SJSA1 (cell line): Measurements from ENCODE around the gene CCDC40. TPM values are rescaled to one million over a fixed set of nuclear protein-coding genes. Genes with fewer than 3 reads are reported as not detected.
"Not testable (repeated sequence)": the region's sequence is repeated elsewhere in the genome, so short reads cannot be mapped to it uniquely, and the experiment has no call there.

Experiments used
- DNase-seq, 2 experiments: peaks; one replicate each; pipeline ENCODE4 v3.0.0-alpha.2; 2015 to 2020; ENCODE audit warnings: low spot score in 2 of 2, low read depth in 1 of 2
- H3K27ac ChIP-seq: fragments of 250-450 bp; sonication (Bioruptor Pico); 2 replicates; pipeline ENCODE4 v1.5.1; 2020; ENCODE audit warnings: mild to moderate bottlenecking, moderate library complexity
- H3K27me3 ChIP-seq: fragments of 250-450 bp; sonication (Bioruptor Pico); replicated peaks from 2 replicates; pipeline ENCODE4 v1.5.1; 2020; ENCODE audit warnings: mild to moderate bottlenecking, moderate library complexity
- H3K36me3 ChIP-seq: fragments of 250-450 bp; sonication (Bioruptor Pico); 2 replicates; pipeline ENCODE4 v1.5.1; 2020; ENCODE audit warnings: mild to moderate bottlenecking
- H3K4me1 ChIP-seq: fragments of 250-450 bp; sonication (Bioruptor Pico); replicated peaks from 2 replicates; pipeline ENCODE4 v1.6.1; 2021; ENCODE audit warnings: mild to moderate bottlenecking
- H3K4me3 ChIP-seq: fragments of 250-450 bp; sonication (Bioruptor Pico); 2 replicates; pipeline ENCODE4 v1.5.1; 2020; ENCODE audit warnings: mild to moderate bottlenecking
- H3K9me3 ChIP-seq: fragments of 250-450 bp; sonication (Bioruptor Pico); replicated peaks from 2 replicates; pipeline ENCODE4 v1.5.1; 2020; ENCODE audit warnings: mild to moderate bottlenecking
- total RNA-seq: library from RNA; depleted of rRNA; stranded (reverse); fragments of >200 nt; shearing (Covaris generic); gene quantifications from 2 replicates; pipeline ENCODE4 v1.2.3, GENCODE V29; 2014

CCDC40 gene
- total RNA-seq, 1 experiment from 2014 or later, result 2.2 TPM

DNA sequence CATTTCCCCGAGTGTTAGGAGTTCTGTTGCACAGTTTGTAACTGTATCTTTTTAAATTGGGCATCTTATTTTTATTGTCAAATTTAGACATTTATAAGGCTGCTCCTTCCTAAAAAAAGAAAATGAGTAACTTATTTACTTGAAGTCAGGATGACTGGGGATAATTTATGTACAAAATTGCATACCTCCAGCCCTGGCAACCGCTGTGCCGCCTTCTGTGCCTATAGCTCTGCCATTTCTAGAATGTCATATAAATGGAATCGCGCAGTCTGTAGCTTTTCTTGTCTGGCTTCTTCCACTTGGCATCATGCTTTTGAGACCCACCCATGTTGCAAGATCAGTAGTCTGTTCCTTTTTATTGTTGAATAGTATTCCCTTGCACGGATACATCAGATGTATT, 36.0 kb downstream of the CCDC40 start:
- H3K4me3 ChIP-seq, result no peak overlapping the region
- H3K9me3 ChIP-seq, result no peaks in the 10 kb centered on the region
- no peaks in the 10 kb centered on the region for H3K27me3 ChIP-seq
- H3K4me1 ChIP-seq, result peaks cover 28% of the 10 kb centered on the region
- no peaks in the 10 kb centered on the region for H3K36me3 ChIP-seq
- no peak overlapping the region for H3K27ac ChIP-seq
- no peak for DNase-seq

DNA sequence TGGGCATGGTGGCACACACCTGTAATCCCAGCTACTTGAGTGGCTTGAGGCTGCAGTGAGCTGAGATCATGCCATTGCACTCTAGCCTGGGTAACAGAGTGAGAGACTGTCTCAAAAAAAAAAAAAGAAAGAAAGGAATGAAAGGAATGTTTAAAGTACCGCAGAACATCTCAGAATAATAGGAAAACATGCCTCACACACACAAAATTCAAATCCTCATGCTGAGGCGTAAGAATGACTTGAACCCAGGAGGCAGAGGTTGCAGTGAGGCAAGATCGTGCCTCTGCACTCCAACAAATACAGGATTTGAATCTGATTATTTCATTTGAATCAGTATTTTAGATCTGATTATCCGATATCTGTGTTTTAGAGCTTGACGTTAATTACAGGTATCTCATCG, 43.6 kb downstream of the CCDC40 start:
- Histone ChIP-seq H3K27ac (no peak overlapping the region), H3K4me3 (no peak overlapping the region), H3K27me3 (no peaks in the 10 kb centered on the region), H3K4me1 (peaks cover 8% of the 10 kb centered on the region), H3K9me3 (no peaks in the 10 kb centered on the region), H3K36me3 (no peaks in the 10 kb centered on the region)
- DNase-seq, result peak in 1 of 2 experiments; percentile 52

DNA sequence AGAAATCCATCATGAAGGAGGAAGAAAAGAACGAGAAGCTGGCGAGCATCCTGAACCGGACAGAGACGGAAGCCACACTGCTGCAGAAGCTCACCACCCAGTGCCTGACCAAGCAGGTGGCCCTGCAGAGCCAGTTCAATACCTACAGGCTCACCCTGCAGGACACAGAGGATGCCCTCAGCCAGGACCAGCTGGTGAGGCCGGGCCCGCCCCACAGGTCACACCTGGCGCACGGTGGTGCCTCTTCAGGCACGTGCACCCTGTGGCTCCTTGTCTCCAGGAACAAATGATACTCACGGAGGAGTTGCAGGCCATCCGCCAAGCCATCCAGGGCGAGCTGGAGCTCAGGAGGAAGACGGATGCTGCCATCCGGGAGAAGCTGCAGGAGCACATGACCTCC, 45.2 kb downstream of the CCDC40 start:
- H3K36me3 ChIP-seq, result no peaks in the 10 kb centered on the region
- no peak for DNase-seq
- H3K27me3 ChIP-seq, result 0 out of 2 replicates have a peak, but pooled peaks cover 3% of the 10 kb centered on the region
- H3K4me3 ChIP-seq, result no peak overlapping the region
- peaks cover 8% of the 10 kb centered on the region for H3K4me1 ChIP-seq
- H3K9me3 ChIP-seq, result no peaks in the 10 kb centered on the region
- H3K27ac ChIP-seq, result no peak overlapping the region

DNA sequence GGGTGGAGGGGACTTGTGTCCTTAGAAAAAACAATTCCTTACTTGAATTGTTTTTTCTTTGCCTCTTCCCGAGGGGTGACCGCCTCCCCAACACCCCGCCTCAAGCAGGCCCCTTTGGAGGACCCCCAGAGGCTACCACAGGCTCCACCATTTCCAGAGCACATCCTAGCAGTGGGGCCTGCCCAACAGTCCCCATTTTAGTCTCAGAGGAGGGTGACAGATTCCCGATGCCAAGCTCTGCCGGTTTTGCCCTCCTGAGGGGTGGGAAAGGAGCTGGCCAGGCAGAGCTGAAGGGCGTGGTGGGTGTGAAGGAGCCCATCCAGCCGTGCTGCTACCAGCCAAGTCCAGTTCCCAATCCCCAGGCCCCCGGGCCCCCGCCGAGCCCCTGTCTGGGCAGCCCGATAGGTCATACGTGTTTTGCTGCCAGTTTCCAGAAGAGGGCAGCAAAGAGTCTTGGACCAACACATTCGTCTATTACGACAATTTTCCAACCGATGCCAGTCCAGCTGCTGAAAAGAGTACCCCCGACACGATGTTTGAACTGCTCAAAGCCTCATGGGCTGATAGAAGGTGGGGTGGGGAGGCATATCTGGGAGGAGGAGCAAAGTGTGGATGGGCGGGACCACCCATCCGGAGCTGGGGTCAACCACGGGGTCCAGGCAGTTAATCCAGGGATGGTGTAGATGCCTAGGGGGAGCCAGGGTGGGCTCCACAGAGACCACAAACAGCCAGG, 46.1 kb downstream of the CCDC40 start:
- H3K4me3 ChIP-seq, result no peak overlapping the region

DNA sequence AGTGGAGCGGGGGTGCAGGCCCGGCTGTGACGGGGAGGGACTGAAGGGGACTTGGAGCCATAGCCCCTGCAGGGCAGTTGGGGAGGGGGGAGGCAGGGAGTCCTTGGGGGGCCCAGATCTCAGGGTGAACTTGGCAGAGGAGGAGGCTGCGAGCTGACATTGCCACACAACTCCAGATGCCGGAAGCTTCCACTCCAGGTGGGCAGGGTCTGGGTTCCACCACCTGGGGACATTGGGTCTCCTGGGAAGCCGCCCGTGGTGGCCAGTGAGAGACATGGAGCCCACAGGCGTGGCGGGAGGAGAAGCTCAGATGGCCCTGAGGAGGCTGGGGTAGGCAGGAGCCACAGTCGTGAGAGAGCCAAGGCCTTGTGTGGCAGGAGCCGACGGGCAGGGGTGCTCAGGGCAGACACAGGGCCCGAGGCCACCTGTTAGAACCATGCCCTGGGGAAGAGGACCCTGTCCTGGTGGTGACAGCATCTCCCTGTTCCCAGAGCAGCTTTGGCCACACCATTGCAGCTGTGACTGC, 46.8 kb downstream of the CCDC40 start:
- no peaks in the 10 kb centered on the region for H3K9me3 ChIP-seq
- H3K4me3 ChIP-seq, result no peak overlapping the region
- no peak for DNase-seq

More for the DNA sequence above, 46.1 kb downstream of the CCDC40 start:
- Histone ChIP-seq H3K9me3 (no peaks in the 10 kb centered on the region), H3K27ac (no peak overlapping the region), H3K27me3 (0 out of 2 replicates have a peak, but pooled peaks cover 9% of the 10 kb centered on the region), H3K4me1 (peaks cover 8% of the 10 kb centered on the region), H3K36me3 (no peaks in the 10 kb centered on the region)
- peak; percentile 48 to 79 for DNase-seq

DNA sequence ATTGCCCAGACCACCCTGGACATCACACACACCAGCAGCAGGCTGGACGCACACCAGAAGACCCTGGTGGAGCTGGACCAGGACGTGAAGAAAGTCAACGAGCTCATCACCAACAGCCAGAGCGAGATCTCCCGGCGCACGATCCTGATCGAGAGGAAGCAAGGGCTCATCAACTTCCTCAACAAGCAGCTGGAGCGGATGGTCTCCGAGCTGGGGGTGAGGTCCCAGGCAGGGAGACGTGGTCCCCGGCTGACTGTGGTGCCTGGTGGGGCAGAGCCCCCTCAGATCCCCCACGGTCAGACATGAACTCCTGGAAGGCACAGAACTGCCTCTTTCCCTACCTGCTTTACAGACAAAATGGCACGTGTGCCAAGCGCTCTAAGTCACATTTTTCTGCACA, 48.3 kb downstream of the CCDC40 start:
- Histone ChIP-seq H3K27ac (no peak overlapping the region), H3K36me3 (no peaks in the 10 kb centered on the region), H3K4me1 (peaks cover 8% of the 10 kb centered on the region), H3K27me3 (peaks cover 22% of the 10 kb centered on the region), H3K9me3 (no peaks in the 10 kb centered on the region), H3K4me3 (no peak overlapping the region)
- no peak for DNase-seq

More for the DNA sequence above, 46.8 kb downstream of the CCDC40 start:
- peaks cover 8% of the 10 kb centered on the region for H3K4me1 ChIP-seq
- no peaks in the 10 kb centered on the region for H3K36me3 ChIP-seq
- no peak overlapping the region for H3K27ac ChIP-seq
- peaks cover 14% of the 10 kb centered on the region; the same call in 1 of the 2 replicates for H3K27me3 ChIP-seq

DNA sequence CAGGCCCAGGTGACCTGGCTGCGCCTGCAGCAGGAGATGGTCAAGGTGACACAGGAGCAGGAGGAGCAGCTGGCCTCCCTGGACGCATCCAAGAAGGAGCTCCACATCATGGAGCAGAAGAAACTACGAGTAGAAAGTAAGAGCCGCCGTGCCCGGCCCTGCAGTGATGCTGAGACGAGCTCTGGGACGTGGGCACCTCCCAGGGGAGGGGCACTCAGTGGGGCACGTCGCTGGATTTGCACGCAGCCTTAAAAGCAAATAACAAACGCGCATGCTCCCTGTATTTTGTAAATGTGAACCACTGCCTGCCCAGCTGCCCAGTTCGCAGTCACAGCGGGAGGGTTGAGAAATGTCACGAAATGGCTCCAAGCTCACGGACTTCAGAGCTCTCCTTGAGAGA, 49.6 kb downstream of the CCDC40 start:
- Histone ChIP-seq H3K4me3 (no peak overlapping the region), H3K27me3 (peaks cover 22% of the 10 kb centered on the region), H3K36me3 (no peaks in the 10 kb centered on the region), H3K4me1 (no peaks in the 10 kb centered on the region), H3K27ac (no peak overlapping the region), H3K9me3 (no peaks in the 10 kb centered on the region)
- DNase-seq, result no peak

DNA sequence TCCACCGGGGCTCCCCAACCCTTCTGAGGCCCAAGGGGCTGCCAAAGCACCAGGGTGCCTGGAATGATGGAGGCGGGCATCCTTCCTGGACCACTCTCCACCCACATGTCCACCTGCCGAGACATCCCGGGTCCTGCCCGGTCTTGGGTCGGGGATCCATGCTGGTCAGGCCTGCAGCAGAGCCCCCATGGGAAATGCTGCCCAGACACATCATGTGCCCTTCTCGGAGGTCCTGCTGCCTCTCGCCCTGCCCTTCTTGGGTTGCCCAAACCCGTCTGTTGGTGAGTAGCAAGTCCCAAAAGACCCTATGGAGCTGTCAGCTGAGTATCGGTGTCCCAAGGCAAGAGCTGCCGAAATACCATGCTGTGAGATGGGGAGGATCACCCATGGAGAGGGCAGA, 50.2 kb downstream of the CCDC40 start:
- no peaks in the 10 kb centered on the region for H3K9me3 ChIP-seq
- no peaks in the 10 kb centered on the region for H3K36me3 ChIP-seq
- H3K4me1 ChIP-seq, result no peaks in the 10 kb centered on the region
- no peak for DNase-seq
- H3K27me3 ChIP-seq, result peaks cover 22% of the 10 kb centered on the region
- no peak overlapping the region for H3K27ac ChIP-seq
- no peak overlapping the region for H3K4me3 ChIP-seq

DNA sequence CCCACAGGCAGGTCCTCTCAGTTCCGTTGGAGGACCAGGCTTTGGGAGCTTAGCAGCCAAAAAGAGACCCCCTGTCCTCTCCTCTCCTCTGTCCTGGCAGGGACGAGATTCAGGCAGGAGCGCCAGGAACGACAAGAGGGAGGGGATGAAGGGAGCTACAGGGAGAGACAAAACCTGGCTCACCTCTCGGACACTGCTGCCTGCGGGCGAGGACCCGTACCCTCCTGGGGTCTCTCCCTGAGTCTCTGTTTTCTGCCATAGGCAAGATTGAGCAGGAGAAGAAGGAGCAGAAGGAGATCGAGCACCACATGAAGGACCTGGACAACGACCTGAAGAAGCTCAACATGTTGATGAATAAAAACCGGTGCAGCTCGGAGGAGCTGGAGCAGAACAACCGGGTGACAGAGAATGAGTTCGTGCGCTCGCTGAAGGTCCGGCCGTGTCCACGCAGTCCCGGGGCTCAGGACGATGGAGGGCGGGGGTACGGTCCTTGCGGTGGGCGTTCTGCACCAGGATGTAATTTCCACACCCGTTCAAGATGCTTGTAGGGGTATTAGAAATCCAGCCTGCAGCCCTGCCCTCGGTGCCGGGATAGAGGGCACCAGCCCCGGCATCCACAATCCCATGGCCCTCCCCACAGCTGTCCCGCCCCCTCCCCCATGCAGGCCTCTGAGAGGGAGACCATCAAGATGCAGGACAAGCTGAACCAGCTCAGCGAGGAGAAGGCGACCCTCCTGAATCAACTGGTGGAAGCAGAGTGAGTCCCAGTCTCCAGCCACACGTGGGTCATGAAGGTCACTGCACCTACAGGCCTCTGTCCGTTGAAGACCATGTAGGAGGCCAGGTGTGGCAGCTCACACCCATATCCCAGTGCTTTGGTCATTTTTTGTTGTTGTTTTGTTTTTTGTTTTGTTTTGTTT, 51.2 kb downstream of the CCDC40 start:
- Histone ChIP-seq H3K4me3 (no peak overlapping the region), H3K36me3 (no peaks in the 10 kb centered on the region), H3K9me3 (no peaks in the 10 kb centered on the region), H3K4me1 (no peaks in the 10 kb centered on the region), H3K27ac (no peak overlapping the region), H3K27me3 (peaks cover 22% of the 10 kb centered on the region)
- DNase-seq, result no peak

DNA sequence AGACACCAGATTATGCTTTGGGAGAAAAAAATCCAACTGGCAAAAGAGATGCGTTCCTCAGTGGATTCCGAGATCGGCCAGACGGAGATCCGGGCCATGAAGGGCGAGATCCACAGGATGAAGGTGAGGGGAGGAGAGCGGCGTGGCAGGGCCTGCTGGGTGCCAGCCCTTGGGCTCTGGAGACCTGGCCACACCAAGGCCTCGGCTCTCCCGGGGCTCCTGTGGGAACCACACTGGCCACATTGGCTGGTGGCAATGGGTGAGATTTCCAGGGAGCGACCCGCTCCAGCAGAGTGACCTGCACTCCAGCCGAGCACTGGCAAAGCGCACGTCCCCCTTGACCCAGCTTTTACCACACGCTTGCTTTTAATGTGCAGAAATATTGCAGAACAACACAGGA, 53.3 kb downstream of the CCDC40 start:
- H3K4me3 ChIP-seq, result no peak overlapping the region
- no peaks in the 10 kb centered on the region for H3K9me3 ChIP-seq
- DNase-seq, result no peak
- H3K27ac ChIP-seq, result no peak overlapping the region
- H3K4me1 ChIP-seq, result no peaks in the 10 kb centered on the region
- peaks cover 22% of the 10 kb centered on the region for H3K27me3 ChIP-seq
- H3K36me3 ChIP-seq, result no peaks in the 10 kb centered on the region

DNA sequence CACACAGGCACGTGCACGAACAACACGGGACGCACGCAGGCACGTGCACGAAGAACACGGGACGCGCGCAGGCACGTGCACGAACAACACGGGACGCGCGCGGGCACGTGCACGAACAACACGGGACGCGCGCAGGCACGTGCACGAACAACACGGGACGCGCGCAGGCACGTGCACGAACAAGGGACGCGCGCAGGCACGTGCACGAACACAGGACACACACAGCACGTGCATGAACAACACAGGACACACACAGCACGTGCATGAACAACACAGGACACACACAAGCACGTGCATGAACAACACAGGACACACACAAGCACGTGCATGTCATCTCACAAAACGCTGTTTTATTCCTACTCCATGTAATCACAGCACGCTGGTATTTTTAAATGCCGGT, 53.7 kb downstream of the CCDC40 start:
- peaks cover 22% of the 10 kb centered on the region for H3K27me3 ChIP-seq
- H3K27ac ChIP-seq, H3K4me3 ChIP-seq, DNase-seq, H3K4me1 ChIP-seq, H3K9me3 ChIP-seq, H3K36me3 ChIP-seq: not testable (repeated sequence)

DNA sequence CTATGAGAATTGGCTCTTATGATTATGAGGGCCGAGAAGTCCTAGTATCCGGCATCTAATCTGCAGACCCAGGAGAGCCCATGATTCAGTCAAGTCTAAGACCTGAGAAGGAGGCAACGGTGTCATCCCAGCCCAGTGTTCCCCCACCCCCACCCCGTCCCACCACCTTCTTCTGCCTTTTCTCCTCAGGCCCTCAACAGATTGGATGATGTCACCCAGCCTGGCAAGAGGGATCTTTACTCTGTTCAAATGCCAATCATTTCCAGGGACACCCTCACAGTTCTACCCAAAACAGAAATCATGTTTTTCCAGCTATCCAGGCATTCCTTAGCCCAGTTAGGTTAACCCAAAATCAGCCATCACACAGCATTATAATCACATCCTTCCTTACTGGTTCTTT, 54.9 kb downstream of the CCDC40 start:
- H3K9me3 ChIP-seq, result no peaks in the 10 kb centered on the region
- no peak for DNase-seq
- H3K27me3 ChIP-seq, result peaks cover 21% of the 10 kb centered on the region
- no peaks in the 10 kb centered on the region for H3K36me3 ChIP-seq
- H3K4me1 ChIP-seq, result no peaks in the 10 kb centered on the region
- H3K27ac ChIP-seq, result no peak overlapping the region
- H3K4me3 ChIP-seq, result no peak overlapping the region

DNA sequence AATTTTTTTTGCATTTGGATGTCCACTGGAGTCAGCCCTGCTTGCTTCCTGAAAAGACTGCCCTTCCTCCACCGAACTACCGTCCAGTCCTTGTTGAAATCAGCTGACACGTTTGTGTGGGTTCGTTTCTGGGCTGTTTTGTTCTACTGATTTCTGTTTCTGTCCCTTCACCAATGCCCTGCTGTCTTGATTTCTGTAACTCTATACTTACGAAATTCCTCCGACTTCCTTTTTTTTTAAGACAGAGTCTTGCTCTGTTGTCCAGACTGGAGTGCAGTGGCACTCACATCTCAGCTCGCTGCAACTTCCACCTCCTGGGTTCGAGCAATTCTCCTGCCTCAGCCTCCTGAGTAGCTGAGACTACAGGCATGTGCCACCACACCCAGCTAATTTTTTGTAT, 56.5 kb downstream of the CCDC40 start:
- no peaks in the 10 kb centered on the region for H3K9me3 ChIP-seq
- no peak overlapping the region for H3K27ac ChIP-seq
- H3K4me1 ChIP-seq, result no peaks in the 10 kb centered on the region
- H3K36me3 ChIP-seq, result no peaks in the 10 kb centered on the region
- DNase-seq, result no peak
- H3K4me3 ChIP-seq, result no peak overlapping the region
- peaks cover 10% of the 10 kb centered on the region for H3K27me3 ChIP-seq
